HG02840 (cell line): ENCODE data around the gene OS9.
"Not testable (repeated sequence)": the region's sequence is repeated elsewhere in the genome, so short reads cannot be mapped to it uniquely, and the experiment has no call there.

Experiments used
- ATAC-seq: cut with Tn5 transposase; IDR thresholded peaks from one replicate; pipeline ENCODE4 v1.9.1; 2021; ENCODE audit warnings: mild to moderate bottlenecking, moderate library complexity, moderate number of reproducible peaks; ENCODE audit not compliant: unreplicated experiment, low FRiP score

Gene OS9

DNA sequence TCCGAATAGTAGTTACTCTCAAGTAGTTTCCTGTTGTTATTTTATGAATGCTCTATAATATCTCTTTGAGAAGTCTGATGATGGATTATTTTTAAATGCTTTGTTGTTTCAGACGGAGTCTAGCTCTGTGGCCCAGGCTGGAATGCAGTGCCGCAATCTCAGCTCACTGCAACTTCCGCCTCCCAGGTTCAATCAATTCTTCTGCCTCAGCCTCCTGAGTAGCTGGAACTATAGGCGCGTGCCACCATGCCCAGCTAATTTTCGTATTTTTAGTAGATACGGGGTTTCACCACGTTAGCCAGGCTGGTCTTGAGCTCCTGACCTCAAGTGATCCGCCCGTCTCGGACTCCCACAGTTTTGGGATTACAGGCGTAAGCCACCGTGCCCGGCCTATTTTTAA is 1.4 kb upstream of the OS9 start:
- no peak for ATAC-seq

GRCh38 chr12:57693317-57693658 is 644 bp upstream of the OS9 start:
- no peak for ATAC-seq

DNA sequence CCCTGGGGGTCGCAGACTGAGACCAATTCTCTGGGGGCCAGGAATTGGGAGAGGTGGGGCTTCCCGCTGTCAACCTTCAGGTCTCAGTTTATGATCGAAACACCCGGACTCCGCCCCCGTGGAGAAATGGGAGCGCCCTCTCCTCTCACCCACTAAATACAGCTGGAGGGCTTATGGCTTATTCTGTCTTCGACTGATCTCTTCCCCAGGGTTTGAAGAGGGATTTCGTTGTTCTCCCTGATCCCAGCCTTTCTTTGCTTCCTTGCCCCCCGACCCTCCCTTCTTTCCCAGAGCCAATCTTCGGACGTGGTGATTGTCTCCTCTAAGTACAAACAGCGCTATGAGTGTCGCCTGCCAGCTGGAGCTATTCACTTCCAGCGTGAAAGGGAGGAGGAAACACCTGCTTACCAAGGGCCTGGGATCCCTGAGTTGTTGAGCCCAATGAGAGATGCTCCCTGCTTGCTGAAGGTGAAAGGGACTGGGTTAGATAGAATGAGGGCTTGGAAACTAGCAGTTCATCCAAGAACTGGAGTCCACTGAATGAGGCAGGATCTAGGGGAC is 607 bp downstream of the OS9 start:
- peak; percentile 2 for ATAC-seq

- no peak for ATAC-seq
Observed at GRCh38 chr12:57695770-57696432, 2.0 kb downstream of the OS9 start.

DNA sequence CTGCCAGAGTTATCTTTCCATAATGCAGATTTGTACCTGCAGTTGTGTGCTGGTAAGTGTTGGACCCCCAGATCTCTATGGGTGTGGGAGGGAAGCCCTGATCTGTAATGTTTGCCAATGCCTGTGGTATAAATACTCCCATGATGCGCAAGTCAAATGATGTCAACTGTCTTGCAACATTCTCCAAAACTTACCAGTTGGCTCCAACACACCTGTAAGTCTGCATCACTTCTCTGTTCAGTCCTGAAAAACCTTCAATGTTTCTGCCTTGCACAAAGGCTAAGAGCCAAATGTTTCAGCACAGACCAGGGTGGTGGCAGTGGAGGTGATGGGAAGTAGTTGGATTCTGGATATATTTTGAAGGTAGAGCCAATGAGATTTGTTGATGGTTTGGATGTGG is 3.1 kb downstream of the OS9 start:
- ATAC-seq: no peak

DNA sequence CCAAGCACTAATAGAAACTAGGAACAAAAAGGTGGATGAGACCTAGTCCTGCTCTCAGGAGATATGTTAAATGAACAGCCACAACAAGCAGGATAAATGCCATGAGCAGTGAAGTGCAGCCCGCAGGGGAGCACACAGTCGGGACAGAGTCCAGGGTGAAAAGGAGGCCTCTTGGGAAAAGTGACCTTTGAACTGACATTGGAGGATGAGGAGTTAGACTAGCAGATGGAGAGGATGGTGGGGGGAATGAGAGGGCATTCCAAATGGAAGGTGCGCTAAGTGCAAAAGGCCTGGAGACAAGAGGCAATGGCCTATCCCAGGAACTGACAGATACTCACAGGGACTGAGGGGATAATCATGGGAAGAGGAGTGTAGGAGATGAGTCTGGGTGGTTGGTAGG is 4.5 kb downstream of the OS9 start:
- ATAC-seq: no peak

DNA sequence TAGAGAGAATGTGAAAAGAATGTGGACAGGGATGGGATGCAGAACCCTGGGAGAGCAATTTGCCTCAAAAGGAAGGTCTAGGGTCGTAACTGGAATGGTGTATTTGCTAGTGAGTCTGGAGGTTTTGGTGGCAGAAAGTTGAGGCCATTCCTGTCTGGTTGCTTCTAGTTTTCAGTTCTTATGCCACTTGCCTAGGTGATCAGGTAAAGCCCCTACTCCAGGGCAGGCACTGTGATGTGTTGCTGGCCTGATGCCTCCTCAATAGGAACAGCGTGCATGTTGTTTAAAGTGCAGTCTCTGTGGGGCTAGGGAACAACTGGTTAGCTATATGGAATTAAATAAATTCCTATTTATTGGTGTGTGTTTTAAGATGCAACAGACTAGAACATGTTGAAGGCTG is 6.4 kb downstream of the OS9 start:
- ATAC-seq: no peak

DNA sequence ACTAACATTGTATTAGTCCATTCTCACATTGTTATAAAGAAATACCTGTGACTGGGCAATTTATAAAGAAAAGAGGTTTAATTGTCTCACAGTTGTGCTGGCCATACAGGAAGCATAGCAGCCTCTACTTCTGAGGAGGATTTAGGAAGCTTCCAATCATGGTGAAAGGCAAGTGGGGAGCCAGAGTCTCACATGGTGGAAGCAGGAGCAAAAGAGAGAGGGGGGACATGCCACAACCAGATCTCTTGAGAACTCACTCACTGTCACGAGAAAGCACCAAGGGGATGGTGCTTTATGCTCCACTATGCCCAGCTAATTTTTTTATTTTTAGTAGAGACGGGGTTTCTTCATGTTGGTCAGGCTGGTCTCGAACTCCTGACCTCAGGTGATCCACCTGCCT is 13.3 kb downstream of the OS9 start:
- ATAC-seq: no peak

GRCh38 chr12:57708296-57708695 is 14.4 kb downstream of the OS9 start:
- ATAC-seq: no peak

DNA sequence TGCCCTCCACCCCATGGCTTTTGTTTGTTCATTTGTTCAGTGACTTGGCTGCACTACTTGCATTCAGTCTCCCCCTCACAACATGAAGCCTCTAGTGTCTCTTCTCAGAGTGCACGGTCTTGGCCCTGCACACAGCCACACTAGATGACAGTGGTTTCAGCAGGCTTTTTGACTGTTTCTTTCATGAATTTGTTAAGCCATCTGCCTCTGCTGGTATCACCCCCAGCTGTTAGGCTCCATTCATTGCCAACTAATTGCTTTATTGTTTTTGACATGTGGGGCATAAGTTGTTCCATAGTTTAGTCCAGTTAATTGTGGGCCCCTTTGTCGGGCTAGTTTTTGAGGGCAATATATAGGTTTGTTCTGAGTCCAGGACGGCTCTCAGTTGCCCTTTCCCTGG is 18.8 kb downstream of the OS9 start:
- ATAC-seq: no peak

- ATAC-seq: no peak
Observed at GRCh38 chr12:57713209-57713608, 19.3 kb downstream of the OS9 start.

DNA sequence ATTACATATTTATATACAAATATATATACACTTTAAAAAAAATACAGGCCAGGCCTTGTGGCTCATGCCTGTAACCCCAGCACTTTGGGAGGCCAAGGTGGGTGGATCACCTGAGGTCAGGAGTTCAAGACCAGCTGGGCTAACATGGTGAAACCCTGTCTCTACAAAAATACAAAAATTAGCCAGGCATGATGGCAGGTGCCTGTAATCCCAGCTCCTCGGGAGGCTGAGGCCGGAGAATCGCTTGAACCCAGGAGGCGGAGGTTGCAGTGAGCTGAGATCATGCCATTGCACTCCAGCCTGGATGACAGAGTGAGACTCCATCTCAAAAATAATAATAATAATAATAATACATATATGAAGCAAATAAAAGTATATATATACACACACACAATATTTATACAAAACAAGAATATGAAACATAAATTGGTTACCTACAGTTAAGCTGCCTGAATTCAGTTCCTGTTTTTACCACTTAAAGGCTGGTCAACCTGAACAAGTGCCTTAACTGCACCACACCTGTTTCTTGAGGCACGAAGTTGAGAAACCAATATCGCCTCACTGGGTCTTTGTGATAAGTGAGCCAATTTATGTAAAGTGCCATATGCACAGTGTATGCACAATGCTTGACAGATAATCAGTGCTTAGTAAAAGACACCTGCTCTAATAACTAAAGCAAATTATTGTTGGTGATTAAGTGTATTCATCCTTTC is 21.3 kb downstream of the OS9 start:
- not testable (repeated sequence) for ATAC-seq

DNA sequence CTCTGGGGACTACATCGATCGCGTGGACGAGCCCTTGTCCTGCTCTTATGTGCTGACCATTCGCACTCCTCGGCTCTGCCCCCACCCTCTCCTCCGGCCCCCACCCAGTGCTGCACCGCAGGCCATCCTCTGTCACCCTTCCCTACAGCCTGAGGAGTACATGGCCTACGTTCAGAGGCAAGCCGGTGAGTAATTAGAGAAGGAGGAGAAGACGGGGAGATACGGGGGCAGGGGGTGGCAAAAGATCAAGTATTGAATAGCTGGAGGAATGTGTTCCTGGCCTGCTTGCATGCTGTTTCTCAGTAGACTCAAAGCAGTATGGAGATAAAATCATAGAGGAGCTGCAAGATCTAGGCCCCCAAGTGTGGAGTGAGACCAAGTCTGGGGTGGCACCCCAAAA is 21.9 kb downstream of the OS9 start:
- ATAC-seq: no peak

GRCh38 chr12:57716305-57716704 is 22.4 kb downstream of the OS9 start:
- no peak for ATAC-seq

GRCh38 chr12:57717131-57717530 is 23.2 kb downstream of the OS9 start:
- no peak for ATAC-seq

DNA sequence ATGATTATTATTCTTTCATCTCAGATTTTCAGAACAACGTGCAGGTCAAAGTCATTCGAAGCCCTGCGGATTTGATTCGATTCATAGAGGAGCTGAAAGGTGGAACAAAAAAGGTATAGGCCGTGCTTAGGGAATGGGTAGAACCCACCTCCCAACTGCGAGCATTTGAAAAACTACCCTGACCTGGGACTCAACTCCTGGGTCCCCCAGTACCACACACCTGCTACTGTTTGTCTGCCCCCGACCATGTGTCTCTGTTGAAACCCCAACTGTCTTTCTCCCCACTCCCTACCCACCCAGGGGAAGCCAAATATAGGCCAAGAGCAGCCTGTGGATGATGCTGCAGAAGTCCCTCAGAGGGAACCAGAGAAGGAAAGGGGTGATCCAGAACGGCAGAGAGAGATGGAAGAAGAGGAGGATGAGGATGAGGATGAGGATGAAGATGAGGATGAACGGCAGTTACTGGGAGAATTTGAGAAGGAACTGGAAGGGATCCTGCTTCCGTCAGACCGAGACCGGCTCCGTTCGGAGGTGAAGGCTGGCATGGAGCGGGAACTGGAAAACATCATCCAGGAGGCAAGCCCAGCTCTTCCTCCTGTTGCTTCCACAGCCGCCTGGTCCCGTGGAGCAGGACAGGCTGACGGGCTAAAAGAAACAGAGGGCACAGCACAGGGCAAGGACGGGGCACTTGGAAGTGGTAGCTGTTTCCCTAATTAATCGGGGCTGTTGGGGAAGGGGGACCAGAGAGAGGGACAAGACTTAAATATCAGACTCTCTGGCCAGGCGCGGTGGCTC is 24.1 kb downstream of the OS9 start:
- no peak for ATAC-seq

- ATAC-seq: no peak
Observed at GRCh38 chr12:57718641-57719528, 25.0 kb downstream of the OS9 start.

- no peak for ATAC-seq
Observed at GRCh38 chr12:57719777-57720605, 26.1 kb downstream of the OS9 start.
